Osteocyte (in vitro differentiated cells): ENCODE measurements around the gene WDR88. TPM values are rescaled to one million over a fixed set of nuclear protein-coding genes. Genes with fewer than 3 reads are reported as not detected.
"Not testable (repeated sequence)": the region's sequence is repeated elsewhere in the genome, so short reads cannot be mapped to it uniquely, and the experiment has no call there.

Experiments
- DNase-seq: peaks from one replicate; pipeline ENCODE4 v3.0.0; 2021; ENCODE audit warnings: mixed read lengths; ENCODE audit not compliant: unreplicated experiment; ENCODE audit errors: extremely low spot score
- H3K27ac Mint-ChIP-seq: one replicate; pipeline ENCODE4 v1.8.0; 2021; ENCODE audit warnings: mild to moderate bottlenecking, mixed read lengths; ENCODE audit not compliant: unreplicated experiment
- H3K27me3 Mint-ChIP-seq: one replicate; pipeline ENCODE4 v1.8.0; 2021; ENCODE audit warnings: mixed read lengths; ENCODE audit not compliant: unreplicated experiment
- H3K36me3 Mint-ChIP-seq: one replicate; pipeline ENCODE4 v1.8.0; 2021; ENCODE audit warnings: mixed read lengths; ENCODE audit not compliant: unreplicated experiment
- H3K4me1 Mint-ChIP-seq: one replicate; pipeline ENCODE4 v1.8.0; 2021; ENCODE audit warnings: mixed read lengths; ENCODE audit not compliant: unreplicated experiment
- H3K4me3 Mint-ChIP-seq: one replicate; pipeline ENCODE4 v1.8.0; 2021; ENCODE audit warnings: mild to moderate bottlenecking, moderate library complexity, mixed read lengths; ENCODE audit not compliant: unreplicated experiment
- H3K9me3 Mint-ChIP-seq: one replicate; pipeline ENCODE4 v1.8.0; 2021; ENCODE audit warnings: mixed read lengths; ENCODE audit not compliant: unreplicated experiment
- CTCF ChIP-seq: fragments of 200-600 bp; sonication (generic); IDR thresholded peaks from 2 replicates; pipeline ENCODE4 v1.5.0; 2021; ENCODE audit warnings: antibody characterized with exemption, mild to moderate bottlenecking, moderate library complexity
- total RNA-seq: library from RNA; stranded (reverse); gene quantifications from 2 replicates; pipeline ENCODE4 v1.2.1, GENCODE V29; 2021

Gene WDR88
- total RNA-seq, 1 donor from 2014 or later: not detected

- TF ChIP-seq CTCF: no peak
These were observed 20.3 kb downstream of the WDR88 start for GRCh38 chr19:33152176-33152575.

GRCh38 chr19:33152625-33153024 is 20.7 kb downstream of the WDR88 start:
- not testable (repeated sequence) for H3K27ac Mint-ChIP-seq, H3K4me3 Mint-ChIP-seq, H3K4me1 Mint-ChIP-seq, H3K36me3 Mint-ChIP-seq, H3K9me3 Mint-ChIP-seq, DNase-seq, H3K27me3 Mint-ChIP-seq

More at GRCh38 chr19:33152176-33152575, 20.3 kb downstream of the WDR88 start:
- no peaks in the 10 kb centered on the region for H3K36me3 Mint-ChIP-seq
- no peaks in the 10 kb centered on the region for H3K9me3 Mint-ChIP-seq
- DNase-seq: no peak
- no peaks in the 10 kb centered on the region for H3K27me3 Mint-ChIP-seq
- H3K4me1 Mint-ChIP-seq: no peaks in the 10 kb centered on the region
- H3K4me3 Mint-ChIP-seq: no peak overlapping the region
- no peak overlapping the region for H3K27ac Mint-ChIP-seq

- not testable (repeated sequence) for H3K9me3 Mint-ChIP-seq, H3K27me3 Mint-ChIP-seq, DNase-seq, H3K4me1 Mint-ChIP-seq, H3K4me3 Mint-ChIP-seq, H3K36me3 Mint-ChIP-seq, H3K27ac Mint-ChIP-seq
These were observed 22.4 kb downstream of the WDR88 start for GRCh38 chr19:33154313-33154712.

GRCh38 chr19:33156334-33156733 is 24.4 kb downstream of the WDR88 start:
- Mint-ChIP-seq H3K9me3 (no peaks in the 10 kb centered on the region), H3K27ac (no peak overlapping the region), H3K27me3 (no peaks in the 10 kb centered on the region), H3K36me3 (no peaks in the 10 kb centered on the region), H3K4me1 (no peaks in the 10 kb centered on the region), H3K4me3 (no peak overlapping the region)
- DNase-seq: no peak
- TF ChIP-seq CTCF: no peak

- Mint-ChIP-seq H3K9me3 (no peaks in the 10 kb centered on the region), H3K4me3 (no peak overlapping the region), H3K27me3 (no peaks in the 10 kb centered on the region), H3K27ac (no peak overlapping the region), H3K4me1 (peaks cover 4% of the 10 kb centered on the region), H3K36me3 (no peaks in the 10 kb centered on the region)
- no peak for TF ChIP-seq CTCF
- DNase-seq: no peak
These were observed 26.0 kb downstream of the WDR88 start for GRCh38 chr19:33157906-33158305.

GRCh38 chr19:33158365-33158764 is 26.5 kb downstream of the WDR88 start:
- DNase-seq: no peak
- no peak overlapping the region for H3K27ac Mint-ChIP-seq
- TF ChIP-seq CTCF: no peak

More at GRCh38 chr19:33158365-33158764, 26.5 kb downstream of the WDR88 start:
- H3K4me3 Mint-ChIP-seq: no peak overlapping the region
- H3K27me3 Mint-ChIP-seq: no peaks in the 10 kb centered on the region
- peaks cover 4% of the 10 kb centered on the region for H3K4me1 Mint-ChIP-seq
- no peaks in the 10 kb centered on the region for H3K36me3 Mint-ChIP-seq
- H3K9me3 Mint-ChIP-seq: no peaks in the 10 kb centered on the region
